ENCODE measurements around the gene SEMA3B.
A peak's percentile ranks its signal among the peaks of the same experiment; 100 is the strongest.
"Not testable (repeated sequence)": the region's sequence is repeated elsewhere in the genome, so short reads cannot be mapped to it uniquely, and the experiment has no call there.

SEMA3B gene

DNA sequence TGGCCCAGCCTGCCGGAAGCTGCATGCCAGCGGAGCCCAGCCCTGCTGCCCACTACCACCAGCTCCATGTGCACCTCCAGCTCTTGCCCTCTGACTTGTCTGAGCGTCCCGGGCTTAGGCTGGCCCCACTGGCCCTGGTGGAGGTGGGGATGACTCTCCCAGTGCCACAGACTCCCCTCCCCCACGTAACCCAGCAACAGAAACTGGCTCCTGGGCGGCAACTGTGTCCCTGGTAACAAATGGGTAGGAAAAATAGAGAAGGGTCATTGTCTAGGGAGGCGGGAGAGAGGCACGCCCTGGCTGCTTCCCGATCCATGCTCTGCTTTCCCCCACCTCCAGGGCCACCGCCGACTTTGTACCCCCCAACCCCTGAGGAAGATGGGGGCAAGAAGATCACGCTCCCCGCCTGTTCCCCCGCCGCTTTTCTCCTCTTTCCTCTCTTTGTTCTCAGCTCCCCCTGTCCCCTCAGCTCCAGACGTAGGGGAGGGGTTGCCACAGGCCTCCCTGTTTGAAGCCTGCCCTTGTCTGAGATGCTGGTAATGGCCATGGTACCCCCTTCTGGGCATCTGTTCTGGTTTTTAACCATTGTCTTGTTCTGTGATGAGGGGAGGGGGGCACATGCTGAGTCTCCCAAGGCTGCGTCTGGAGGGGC is 10.8 kb upstream of the SEMA3B start:
- H3K4me3 ChIP-seq (ENCODE audit: low read length): no peak overlapping the region
- TF ChIP-seq, protein P1, sequence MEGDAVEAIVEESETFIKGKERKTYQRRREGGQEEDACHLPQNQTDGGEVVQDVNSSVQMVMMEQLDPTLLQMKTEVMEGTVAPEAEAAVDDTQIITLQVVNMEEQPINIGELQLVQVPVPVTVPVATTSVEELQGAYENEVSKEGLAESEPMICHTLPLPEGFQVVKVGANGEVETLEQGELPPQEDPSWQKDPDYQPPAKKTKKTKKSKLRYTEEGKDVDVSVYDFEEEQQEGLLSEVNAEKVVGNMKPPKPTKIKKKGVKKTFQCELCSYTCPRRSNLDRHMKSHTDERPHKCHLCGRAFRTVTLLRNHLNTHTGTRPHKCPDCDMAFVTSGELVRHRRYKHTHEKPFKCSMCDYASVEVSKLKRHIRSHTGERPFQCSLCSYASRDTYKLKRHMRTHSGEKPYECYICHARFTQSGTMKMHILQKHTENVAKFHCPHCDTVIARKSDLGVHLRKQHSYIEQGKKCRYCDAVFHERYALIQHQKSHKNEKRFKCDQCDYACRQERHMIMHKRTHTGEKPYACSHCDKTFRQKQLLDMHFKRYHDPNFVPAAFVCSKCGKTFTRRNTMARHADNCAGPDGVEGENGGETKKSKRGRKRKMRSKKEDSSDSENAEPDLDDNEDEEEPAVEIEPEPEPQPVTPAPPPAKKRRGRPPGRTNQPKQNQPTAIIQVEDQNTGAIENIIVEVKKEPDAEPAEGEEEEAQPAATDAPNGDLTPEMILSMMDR (IDR thresholded peaks at IDR 0.05; ENCODE audit: insufficient read depth, low read depth, low read length, missing control alignments): no peak

DNA sequence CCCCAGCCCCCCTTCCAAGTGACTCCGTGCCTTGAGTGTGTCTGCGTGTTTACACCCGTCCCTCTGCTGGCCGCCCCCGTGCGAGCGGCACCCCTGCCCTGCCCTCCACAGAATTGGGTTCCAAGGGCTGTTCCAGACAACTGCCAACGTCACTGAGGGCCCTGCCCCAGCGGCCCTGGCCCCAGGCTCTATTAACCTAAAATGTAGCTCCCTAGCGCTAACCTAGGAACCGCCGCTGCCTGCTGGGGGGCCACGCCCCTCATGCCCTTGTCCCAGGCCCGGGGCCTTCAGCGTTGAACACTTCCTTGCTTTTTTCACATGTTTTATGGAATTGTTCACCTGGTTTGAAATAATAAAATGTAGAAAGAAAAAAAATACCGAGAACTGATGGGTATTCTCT is 10.0 kb upstream of the SEMA3B start:
- TF ChIP-seq, protein P1 (IDR thresholded peaks at IDR 0.05; ENCODE audit: insufficient read depth, low read depth, low read length, missing control alignments): no peak
- no peak for DNase-seq (ENCODE audit: low read depth)
- H3K4me3 ChIP-seq (ENCODE audit: low read length): no peak overlapping the region

More for the DNA sequence above, 10.8 kb upstream of the SEMA3B start:
- DNase-seq (ENCODE audit: low read depth): no peak

DNA sequence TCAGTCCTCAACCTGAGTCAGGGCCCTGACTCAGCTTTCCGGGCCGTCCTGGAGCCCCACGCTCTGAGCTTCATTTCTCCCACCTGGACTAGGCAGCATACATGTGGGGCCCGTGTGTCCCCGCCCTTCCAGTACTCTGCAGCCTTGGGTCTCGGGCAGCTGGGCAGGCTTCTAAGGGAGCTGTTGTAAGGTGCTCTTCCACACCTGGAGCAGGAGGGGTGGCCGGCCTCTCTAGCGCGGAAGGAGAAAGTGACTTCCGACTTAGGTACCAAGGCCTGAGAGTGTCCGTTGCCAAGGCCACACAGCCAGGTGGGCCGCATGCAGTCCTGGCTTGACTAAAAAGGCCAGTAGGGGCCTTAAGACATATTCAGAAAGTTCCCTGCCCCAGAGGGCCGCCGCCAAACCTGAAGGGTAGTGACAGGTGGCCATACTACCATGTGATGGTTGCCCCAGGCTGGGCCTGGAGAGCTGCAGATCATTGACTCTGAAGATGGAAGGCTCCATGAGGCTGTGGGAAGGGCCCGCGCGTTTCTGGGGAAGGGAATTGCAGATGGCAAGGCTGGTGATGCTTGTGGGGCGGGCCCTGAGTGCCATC is 9.4 kb upstream of the SEMA3B start:
- TF ChIP-seq, protein P1 (IDR thresholded peaks at IDR 0.05; ENCODE audit: insufficient read depth, low read depth, low read length, missing control alignments): no peak
- no peak overlapping the region for H3K4me3 ChIP-seq (ENCODE audit: low read length)
- DNase-seq (ENCODE audit: low read depth): no peak

DNA sequence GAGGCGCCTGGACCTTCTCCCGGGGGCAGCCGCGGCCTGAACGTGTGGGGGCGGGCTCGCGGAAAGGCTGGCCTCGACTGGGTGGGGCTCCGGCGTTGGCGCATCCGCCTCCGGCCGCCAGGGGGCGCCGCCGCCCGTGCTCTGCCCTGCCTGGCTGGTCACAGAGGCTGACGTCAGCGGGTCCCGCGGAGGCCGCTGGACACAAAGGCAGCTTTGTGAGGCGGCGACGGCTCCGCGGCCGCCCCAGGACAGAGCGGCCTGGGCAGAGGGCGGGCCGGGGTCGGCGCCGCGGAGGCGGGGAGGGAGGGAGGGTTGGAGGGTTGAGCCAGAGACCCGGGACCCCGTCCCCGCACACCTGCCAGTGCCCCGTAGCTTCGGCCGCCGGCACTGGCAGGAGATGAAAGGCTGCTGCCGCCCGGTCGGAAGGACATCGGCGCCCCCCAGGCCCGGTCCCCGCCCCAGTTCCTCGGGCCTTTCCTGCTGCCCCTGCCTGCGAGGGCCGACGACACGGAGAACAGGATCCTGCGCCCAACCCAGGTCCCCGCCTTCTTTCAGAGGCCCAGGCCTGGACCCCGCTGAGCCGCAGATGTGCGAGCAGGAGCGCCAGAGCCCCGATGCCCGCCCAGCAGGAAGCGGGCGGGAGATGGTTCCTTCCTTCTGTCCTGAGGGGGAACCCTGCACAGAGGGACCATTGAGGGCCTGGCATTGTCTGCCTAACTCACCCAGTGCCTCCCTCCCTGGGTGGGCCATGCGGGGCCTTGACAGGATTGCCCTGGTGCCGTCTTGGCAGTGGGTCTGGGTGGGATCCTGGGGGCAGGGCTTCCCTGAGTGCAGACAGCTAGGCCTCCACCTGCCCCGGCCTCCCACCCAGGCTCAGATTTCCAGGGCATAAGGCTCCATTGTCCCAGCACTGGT is 8.7 kb upstream of the SEMA3B start:
- H3K4me3 ChIP-seq (ENCODE audit: low read length): peak overlapping the region; percentile 44
- DNase-seq (ENCODE audit: low read depth): peak; percentile 86
- TF ChIP-seq, protein P1 (IDR thresholded peaks at IDR 0.05; ENCODE audit: insufficient read depth, low read depth, low read length, missing control alignments): peak; percentile 48

DNA sequence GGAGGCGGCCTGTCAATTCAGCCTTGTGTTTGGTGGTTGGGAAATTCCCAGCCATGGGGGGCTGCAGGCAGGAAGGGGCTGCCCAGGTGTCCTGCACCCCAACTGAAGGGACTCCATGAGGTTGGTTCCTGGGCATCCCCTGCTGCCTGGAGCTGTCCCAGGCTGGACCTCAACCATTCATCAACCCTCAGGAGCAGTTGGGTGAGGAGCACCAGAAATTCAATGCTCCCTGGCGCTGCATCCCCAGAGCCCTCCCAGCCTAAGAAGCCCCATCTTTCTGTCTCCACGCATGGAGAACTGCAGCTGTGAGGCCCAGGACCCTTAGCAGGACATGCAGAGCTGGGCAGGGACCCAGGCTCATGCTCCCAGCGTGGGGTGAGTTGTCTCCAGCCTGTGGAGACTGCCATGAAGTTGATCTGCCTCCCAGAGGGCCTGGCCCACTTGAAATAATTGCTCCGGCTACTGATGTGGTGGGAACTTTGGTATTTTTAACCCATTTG is 8.0 kb upstream of the SEMA3B start:
- TF ChIP-seq, protein P1 (IDR thresholded peaks at IDR 0.05; ENCODE audit: insufficient read depth, low read depth, low read length, missing control alignments): no peak
- no peak for DNase-seq (ENCODE audit: low read depth)
- peak overlapping the region; percentile 44 for H3K4me3 ChIP-seq (ENCODE audit: low read length)

DNA sequence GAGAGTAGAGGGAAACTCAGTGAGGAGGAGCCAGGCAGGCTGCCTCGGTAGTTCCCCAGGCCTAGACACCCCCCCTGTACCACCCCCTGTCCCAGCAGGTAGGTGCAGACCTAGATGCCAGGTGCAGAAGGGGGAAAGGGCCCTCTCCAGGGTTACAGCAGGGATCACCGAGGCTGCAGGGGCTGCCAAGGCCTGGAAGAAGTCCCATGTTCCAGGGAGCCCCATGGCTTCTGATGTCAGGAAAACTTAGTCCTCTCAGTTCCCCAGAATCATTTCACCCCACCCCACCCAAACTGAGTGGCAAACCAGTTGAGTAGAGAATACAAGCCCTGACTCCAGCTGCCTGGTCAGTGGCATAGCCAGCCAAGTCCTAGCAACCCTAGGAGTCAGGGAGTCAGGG is 7.4 kb upstream of the SEMA3B start:
- DNase-seq (ENCODE audit: low read depth): no peak
- TF ChIP-seq, protein P1 (IDR thresholded peaks at IDR 0.05; ENCODE audit: insufficient read depth, low read depth, low read length, missing control alignments): no peak
- no peak overlapping the region for H3K4me3 ChIP-seq (ENCODE audit: low read length)

DNA sequence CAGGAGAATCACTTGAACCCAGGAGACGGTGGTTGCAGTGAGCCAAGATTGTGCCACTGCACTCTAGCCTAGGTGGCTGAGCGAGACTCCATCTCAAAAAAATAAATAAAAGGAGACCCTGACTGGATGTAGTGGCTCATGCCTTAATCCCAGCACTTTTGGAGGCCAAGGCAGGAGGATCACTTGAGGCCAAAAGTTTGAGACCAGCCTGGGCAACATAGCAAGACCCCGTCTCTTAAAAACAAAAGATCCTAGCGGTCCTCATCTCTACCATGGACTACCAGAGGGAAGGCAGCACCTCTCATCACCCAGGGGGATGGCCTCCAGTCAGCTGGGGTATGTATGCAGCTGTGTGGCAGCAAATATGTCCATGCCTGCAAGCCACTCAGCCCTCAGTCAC is 6.7 kb upstream of the SEMA3B start:
- H3K4me3 ChIP-seq (ENCODE audit: low read length): not testable (repeated sequence)

More for the DNA sequence above, 6.7 kb upstream of the SEMA3B start:
- not testable (repeated sequence) for DNase-seq (ENCODE audit: low read depth)
